AG10803 (cell line): ENCODE measurements around the gene METTL9.

Experiments
- DNase-seq: peaks from one replicate; pipeline ENCODE4 v3.0.0; 2010; ENCODE audit warnings: low read depth
- H3K4me3 ChIP-seq: 2 replicates; pipeline ENCODE4 v1.5.1; 2011; ENCODE audit warnings: mild to moderate bottlenecking, low read length, control low read depth
- CTCF ChIP-seq: conservative IDR thresholded peaks from 2 replicates; pipeline ENCODE4 v1.5.1; 2011; ENCODE audit warnings: mild to moderate bottlenecking, low read length, control low read depth, inconsistent platforms

METTL9 gene

GRCh38 chr16:21590796-21591195, 8.6 kb upstream of the METTL9 start:
- no peak for TF ChIP-seq CTCF
- DNase-seq = peak; percentile 34
- no peak overlapping the region for H3K4me3 ChIP-seq

- TF ChIP-seq CTCF = no peak
- DNase-seq = no peak
- no peak overlapping the region for H3K4me3 ChIP-seq
These were observed 7.2 kb upstream of the METTL9 start for GRCh38 chr16:21592191-21592590.

- no peak for DNase-seq
- TF ChIP-seq CTCF = no peak
- H3K4me3 ChIP-seq = no peak overlapping the region
These were observed 5.7 kb upstream of the METTL9 start for GRCh38 chr16:21593530-21594289.

GRCh38 chr16:21597561-21598030, 1.8 kb upstream of the METTL9 start:
- DNase-seq = no peak
- no peak for TF ChIP-seq CTCF
- no peak overlapping the region for H3K4me3 ChIP-seq

GRCh38 chr16:21598206-21598605, 1.2 kb upstream of the METTL9 start:
- no peak for DNase-seq
- no peak for TF ChIP-seq CTCF
- H3K4me3 ChIP-seq = no peak overlapping the region

- DNase-seq = no peak
- TF ChIP-seq CTCF = no peak
- peak overlapping the region; percentile 62 for H3K4me3 ChIP-seq
These were observed 666 bp upstream of the METTL9 start for GRCh38 chr16:21598701-21599121.
